MM.1S (cell line): ENCODE results near the gene PLA2G4E.

Experiments used
- CTCF ChIP-seq: fragments of 300-600 bp; sonication (generic); IDR thresholded peaks from 2 replicates; pipeline ENCODE4 v1.5.1; 2016; ENCODE audit warnings: antibody characterized with exemption, low read length, mixed read lengths
- EZH2 ChIP-seq: fragments of 300-600 bp; sonication (generic); optimal IDR thresholded peaks from 2 replicates; pipeline ENCODE3; 2017; ENCODE audit warnings: low read depth, mild to moderate bottlenecking, antibody characterized with exemption, low read length, mixed read lengths
- EZH2phosphoT487 ChIP-seq: fragments of 300-600 bp; sonication (generic); IDR thresholded peaks from 2 replicates; pipeline ENCODE4 v1.6.1; 2018; ENCODE audit warnings: antibody characterized with exemption, low read length

- no peak for TF ChIP-seq CTCF
- TF ChIP-seq EZH2phosphoT487: no peak
- TF ChIP-seq EZH2: no peak
These were observed 72.4 kb downstream of the PLA2G4E start for GRCh38 chr15:41948490-41948889.
